ENCODE data around the gene CD99L2.

DNA sequence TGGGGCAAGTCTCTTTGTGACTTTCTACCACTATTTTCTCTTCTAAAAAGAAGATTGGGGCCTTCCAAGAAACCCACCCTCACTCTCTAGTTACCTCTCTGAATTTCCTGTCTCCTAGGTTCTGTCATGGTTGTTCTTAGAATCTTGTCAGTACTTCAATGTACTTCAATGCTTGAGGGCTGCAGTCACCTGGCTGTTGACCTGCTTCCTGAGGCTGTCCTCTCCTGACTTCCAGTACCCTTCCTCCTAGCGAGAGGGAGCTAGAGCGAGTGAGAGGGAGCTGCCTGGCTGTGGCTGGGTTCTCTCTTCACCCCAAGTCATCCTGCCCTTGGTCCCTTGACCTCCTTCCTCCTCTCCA lies 17.7 kb downstream of the CD99L2 start:
- TF ChIP-seq POLR2A (IDR thresholded peaks at IDR 0.05), result no peak
- TF ChIP-seq, protein P1, sequence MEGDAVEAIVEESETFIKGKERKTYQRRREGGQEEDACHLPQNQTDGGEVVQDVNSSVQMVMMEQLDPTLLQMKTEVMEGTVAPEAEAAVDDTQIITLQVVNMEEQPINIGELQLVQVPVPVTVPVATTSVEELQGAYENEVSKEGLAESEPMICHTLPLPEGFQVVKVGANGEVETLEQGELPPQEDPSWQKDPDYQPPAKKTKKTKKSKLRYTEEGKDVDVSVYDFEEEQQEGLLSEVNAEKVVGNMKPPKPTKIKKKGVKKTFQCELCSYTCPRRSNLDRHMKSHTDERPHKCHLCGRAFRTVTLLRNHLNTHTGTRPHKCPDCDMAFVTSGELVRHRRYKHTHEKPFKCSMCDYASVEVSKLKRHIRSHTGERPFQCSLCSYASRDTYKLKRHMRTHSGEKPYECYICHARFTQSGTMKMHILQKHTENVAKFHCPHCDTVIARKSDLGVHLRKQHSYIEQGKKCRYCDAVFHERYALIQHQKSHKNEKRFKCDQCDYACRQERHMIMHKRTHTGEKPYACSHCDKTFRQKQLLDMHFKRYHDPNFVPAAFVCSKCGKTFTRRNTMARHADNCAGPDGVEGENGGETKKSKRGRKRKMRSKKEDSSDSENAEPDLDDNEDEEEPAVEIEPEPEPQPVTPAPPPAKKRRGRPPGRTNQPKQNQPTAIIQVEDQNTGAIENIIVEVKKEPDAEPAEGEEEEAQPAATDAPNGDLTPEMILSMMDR (IDR thresholded peaks at IDR 0.05), result no peak

Measured in uterus (tissue), 2 donors.